ENCODE results near the gene CUEDC1.

Gene CUEDC1

GRCh38 chr17:57920916-57921703, 34.1 kb downstream of the CUEDC1 start:
- intact Hi-C loops (cut with DNase I; ENCODE audit: low total_unique reads): no loop called here
- no peaks in the 10 kb centered on the region for H3K36me3 ChIP-seq
- no peak for TF ChIP-seq CTCF (IDR thresholded peaks at IDR 0.05)
- H3K27me3 ChIP-seq: no peaks in the 10 kb centered on the region
- H3K9me3 ChIP-seq: no peaks in the 10 kb centered on the region
- no peak overlapping the region for H3K4me3 ChIP-seq
- peak; percentile 68 to 83 for DNase-seq
- H3K27ac ChIP-seq: peak overlapping the region; percentile 65 to 85
- peaks cover 0 to 90% (median 46%) of the 10 kb centered on the region in 4 donors for H3K4me1 ChIP-seq

GRCh38 chr17:57919918-57920317, 35.3 kb downstream of the CUEDC1 start:
- no peaks in the 10 kb centered on the region for H3K9me3 ChIP-seq

GRCh38 chr17:57918017-57918895, 37.0 kb downstream of the CUEDC1 start:
- Histone ChIP-seq H3K4me1 (peaks cover 4 to 97% (median 68%) of the 10 kb centered on the region in 4 donors), H3K27ac (peak overlapping the region; percentile 57 to 85), H3K4me3 (no peak overlapping the region), H3K9me3 (no peaks in the 10 kb centered on the region), H3K27me3 (no peaks in the 10 kb centered on the region), H3K36me3 (no peaks in the 10 kb centered on the region)
- intact Hi-C loops (cut with DNase I; ENCODE audit: low total_unique reads): no loop called here
- DNase-seq: no peak
- TF ChIP-seq CTCF (IDR thresholded peaks at IDR 0.05): no peak

More at GRCh38 chr17:57919918-57920317, 35.3 kb downstream of the CUEDC1 start:
- no peak for DNase-seq
- TF ChIP-seq CTCF (IDR thresholded peaks at IDR 0.05): no peak
- Histone ChIP-seq H3K27ac (peak overlapping the region; percentile 3 to 85), H3K4me1 (peaks cover 4 to 90% (median 52%) of the 10 kb centered on the region in 4 donors), H3K4me3 (no peak overlapping the region), H3K27me3 (no peaks in the 10 kb centered on the region), H3K36me3 (no peaks in the 10 kb centered on the region)
- intact Hi-C loops (cut with DNase I; ENCODE audit: low total_unique reads): no loop called here

GRCh38 chr17:57916925-57917858, 38.0 kb downstream of the CUEDC1 start:
- Histone ChIP-seq H3K27ac (peak overlapping the region in 1 of 2 donors; percentile 85), H3K9me3 (no peaks in the 10 kb centered on the region), H3K27me3 (no peaks in the 10 kb centered on the region), H3K4me3 (no peak overlapping the region), H3K36me3 (no peaks in the 10 kb centered on the region), H3K4me1 (peaks cover 4 to 97% (median 71%) of the 10 kb centered on the region in 4 donors)
- DNase-seq: no peak
- no peak for TF ChIP-seq CTCF (IDR thresholded peaks at IDR 0.05)
- intact Hi-C loops (cut with DNase I; ENCODE audit: low total_unique reads): no loop called here
